HG03575 (cell line): Measurements from ENCODE around the gene ABHD8.

Experiments
- ATAC-seq: cut with Tn5 transposase; IDR thresholded peaks from one replicate; pipeline ENCODE4 v1.9.1; 2021; ENCODE audit not compliant: unreplicated experiment, insufficient number of reproducible peaks, low FRiP score; ENCODE audit errors: extremely low read depth

Gene ABHD8

DNA sequence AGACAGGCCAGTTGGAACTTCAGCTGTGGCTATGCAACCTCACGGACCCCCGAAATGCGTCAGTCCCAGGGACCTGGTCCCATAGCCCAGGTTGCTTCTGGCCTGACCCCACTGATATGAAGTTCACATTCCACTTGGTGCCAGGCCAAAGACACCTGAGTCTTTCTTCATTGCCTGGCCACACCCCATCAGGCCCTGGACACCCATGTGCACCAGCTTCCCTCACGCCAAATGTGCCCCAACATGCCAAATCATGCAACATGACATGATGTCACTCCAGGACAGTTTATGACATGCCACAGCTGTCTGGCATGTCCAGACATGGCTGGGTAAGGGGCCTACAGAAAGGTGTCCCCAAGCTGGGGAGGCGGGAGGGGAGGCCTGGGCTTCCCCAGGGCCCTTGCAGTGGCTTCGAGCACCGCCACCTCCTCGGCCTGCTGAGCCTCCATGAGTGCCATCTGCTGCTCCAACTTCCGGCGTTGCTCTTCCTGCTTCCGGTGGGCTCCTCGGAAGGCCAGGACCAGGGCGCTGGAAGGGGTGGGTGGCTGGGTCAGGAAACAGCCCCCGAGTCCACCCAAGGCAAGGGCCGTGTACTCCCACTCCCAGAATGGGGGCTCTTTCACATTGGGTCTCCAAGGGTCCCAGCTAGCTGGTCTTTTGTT is 53.2 kb downstream of the ABHD8 start:
- no peak for ATAC-seq

DNA sequence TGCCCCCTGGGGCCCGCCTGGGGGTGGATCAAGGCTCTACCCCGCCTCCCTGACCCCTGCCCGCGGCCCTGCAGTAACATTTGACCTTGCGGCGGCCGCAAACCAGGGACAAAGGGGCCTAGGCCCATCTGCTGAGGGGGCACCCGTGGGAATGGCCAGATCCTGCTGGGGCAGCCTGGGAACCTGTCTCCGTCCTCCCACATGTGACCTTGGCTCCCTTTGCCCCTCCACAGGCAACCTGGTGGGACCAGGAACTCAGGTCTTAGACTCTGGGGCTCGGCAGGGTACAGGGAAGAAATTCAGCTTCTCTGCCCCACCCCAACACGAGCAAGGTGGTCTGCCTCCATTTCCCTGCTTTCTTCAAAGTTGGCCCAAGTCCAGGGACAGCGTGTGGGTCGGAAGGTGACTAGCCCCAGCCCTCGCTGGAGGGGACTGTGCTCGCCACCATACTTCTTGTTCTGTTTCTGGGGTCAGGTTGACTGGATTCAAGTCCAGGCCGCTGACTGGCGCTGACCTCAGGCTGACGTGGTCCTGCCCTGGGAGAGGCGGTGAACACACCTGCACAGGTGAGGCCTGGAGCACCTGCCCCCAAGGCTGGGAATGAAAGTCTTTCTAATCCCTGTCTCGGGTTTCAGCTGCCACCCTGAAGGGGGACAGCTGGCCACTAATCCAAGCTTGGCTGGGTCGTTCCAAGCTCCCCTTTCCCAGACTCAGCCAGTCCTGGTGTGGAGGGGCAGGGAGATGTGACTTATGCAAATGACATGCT is 55.0 kb downstream of the ABHD8 start:
- no peak for ATAC-seq

- no peak for ATAC-seq
These were observed 56.4 kb downstream of the ABHD8 start for GRCh38 chr19:17246681-17247425.

DNA sequence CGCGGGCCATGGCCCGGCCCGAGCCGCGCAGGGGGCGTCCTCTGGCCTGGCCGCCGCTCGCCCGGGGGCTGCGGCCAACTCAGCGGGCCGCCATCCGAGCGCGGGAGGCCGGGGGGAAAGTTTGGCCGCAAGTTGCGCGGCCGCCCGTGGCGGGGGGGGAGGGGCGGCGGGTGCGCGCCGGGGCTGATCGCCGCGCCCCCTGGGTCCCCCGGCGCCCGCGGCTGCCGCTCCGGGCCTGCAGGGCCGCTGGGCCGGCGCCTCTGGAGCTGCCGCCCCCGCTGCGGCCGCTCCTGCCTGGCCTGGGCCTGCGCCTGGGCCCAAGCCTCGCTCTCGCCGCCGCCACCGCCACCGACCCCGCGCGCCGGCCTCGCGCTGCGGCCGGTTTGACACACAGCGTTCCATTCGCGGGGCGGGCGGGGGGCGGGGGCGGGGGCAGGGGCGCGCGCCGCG is 57.7 kb downstream of the ABHD8 start, which contains the start of gene NR2F6:
Gene NR2F6, minus strand, starts transcription at position 385 of the 450 bp plus-strand sequence. CDS start 699 bp downstream, outside the sequence.
- ATAC-seq: no peak

GRCh38 chr19:17244618-17245534 is 58.3 kb downstream of the ABHD8 start:
- no peak for ATAC-seq

DNA sequence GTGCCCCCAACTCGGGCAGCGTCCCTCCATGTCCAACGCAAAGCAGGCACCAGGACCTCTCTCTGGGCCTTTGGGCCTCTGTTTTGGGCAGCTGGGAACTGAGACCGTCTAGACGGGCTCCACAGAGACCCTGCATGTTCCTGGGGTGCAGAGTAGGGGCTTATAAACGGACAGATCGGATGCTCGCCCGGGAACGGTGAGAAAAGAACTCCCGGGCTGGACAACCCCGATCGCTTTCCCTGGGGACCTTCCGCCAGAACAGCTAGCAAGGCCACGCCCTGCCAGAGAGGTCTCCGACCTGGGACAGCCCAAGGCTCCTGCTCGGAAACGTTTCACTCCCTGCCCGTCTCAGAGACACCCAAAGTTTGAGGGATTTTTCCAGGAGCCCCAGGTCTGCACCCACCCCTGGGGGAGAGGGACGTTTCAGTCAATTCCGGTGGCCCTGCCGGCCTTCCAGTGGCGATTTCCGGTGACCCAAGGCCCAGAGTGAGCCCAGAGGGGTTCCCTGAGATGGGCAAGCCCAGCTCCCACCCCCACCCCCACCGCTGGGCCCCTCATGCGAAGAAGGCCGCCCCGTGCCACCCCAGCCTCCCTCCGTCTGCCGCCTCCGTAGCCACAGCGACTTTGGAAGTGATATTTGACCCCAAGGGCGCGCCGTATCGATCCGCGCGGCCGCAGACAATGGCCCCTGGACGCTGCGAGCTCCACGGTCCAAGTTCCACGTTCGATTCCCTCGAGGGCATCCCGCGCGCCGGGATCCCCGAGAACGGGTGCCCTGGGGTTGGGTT is 59.2 kb downstream of the ABHD8 start:
- ATAC-seq: no peak

GRCh38 chr19:17243211-17243829 is 59.9 kb downstream of the ABHD8 start:
- no peak for ATAC-seq

- ATAC-seq: no peak
These were observed 60.6 kb downstream of the ABHD8 start for GRCh38 chr19:17242431-17243208.
